H54 (cell line): ENCODE results near the gene SNRPB2.

ENCODE experiments used
- DNase-seq: peaks from one replicate; pipeline ENCODE4 v3.0.0; 2011; ENCODE audit warnings: low spot score, mixed read lengths; ENCODE audit not compliant: insufficient read length
- FAIRE-seq: peaks from 3 replicates; lab custom pipeline; 2011; peaks lifted over from hg19 to GRCh38; lab: Jason Lieb, UNC
- POLR2A ChIP-seq: IDR thresholded peaks from 2 replicates; pipeline ENCODE4 v1.6.1; 2011; ENCODE audit warnings: low read depth, mild to moderate bottlenecking, low read length

SNRPB2 gene

GRCh38 chr20:16710781-16711180 is 19.0 kb upstream of the SNRPB2 start:
- no peak for TF ChIP-seq POLR2A
- DNase-seq (no peak), FAIRE-seq (no peak)

- FAIRE-seq (no peak), DNase-seq (no peak)
- no peak for TF ChIP-seq POLR2A
Observed at GRCh38 chr20:16711661-16712258, 18.1 kb upstream of the SNRPB2 start.

GRCh38 chr20:16712511-16712947 is 17.3 kb upstream of the SNRPB2 start:
- DNase-seq (no peak), FAIRE-seq (no peak)
- TF ChIP-seq POLR2A, result no peak

- no peak for TF ChIP-seq POLR2A
- DNase-seq, result no peak
- FAIRE-seq, result no peak
Observed at GRCh38 chr20:16713066-16713465, 16.8 kb upstream of the SNRPB2 start.

GRCh38 chr20:16714242-16714641 is 15.6 kb upstream of the SNRPB2 start:
- no peak for TF ChIP-seq POLR2A
- DNase-seq (no peak), FAIRE-seq (no peak)

GRCh38 chr20:16714751-16715150 is 15.1 kb upstream of the SNRPB2 start:
- no peak for TF ChIP-seq POLR2A
- FAIRE-seq (no peak), DNase-seq (no peak)

- FAIRE-seq (no peak), DNase-seq (no peak)
Observed at GRCh38 chr20:16719421-16719820, 10.4 kb upstream of the SNRPB2 start.

GRCh38 chr20:16729080-16729479 is 746 bp upstream of the SNRPB2 start:
- no peak for FAIRE-seq
- DNase-seq, result no peak
- no peak for TF ChIP-seq POLR2A

More at GRCh38 chr20:16719421-16719820, 10.4 kb upstream of the SNRPB2 start:
- no peak for TF ChIP-seq POLR2A

- DNase-seq (no peak), FAIRE-seq (no peak)
- no peak for TF ChIP-seq POLR2A
Observed at GRCh38 chr20:16732506-16733152, 2.8 kb downstream of the SNRPB2 start.

GRCh38 chr20:16740365-16741072 is 10.7 kb downstream of the SNRPB2 start:
- DNase-seq (no peak), FAIRE-seq (no peak)
- TF ChIP-seq POLR2A, result no peak

GRCh38 chr20:16744178-16744807 is 14.5 kb downstream of the SNRPB2 start:
- DNase-seq, result no peak
- TF ChIP-seq POLR2A, result no peak
- no peak for FAIRE-seq

- FAIRE-seq, result no peak
- TF ChIP-seq POLR2A, result no peak
- no peak for DNase-seq
Observed at GRCh38 chr20:16745204-16745603, 15.4 kb downstream of the SNRPB2 start.

- DNase-seq (no peak), FAIRE-seq (no peak)
- TF ChIP-seq POLR2A, result no peak
Observed at GRCh38 chr20:16747291-16747811, 17.5 kb downstream of the SNRPB2 start.
